ENCODE measurements around the gene MYOM3.

- TF ChIP-seq CTCF (IDR thresholded peaks at IDR 0.05) (no peak), POLR2A (IDR thresholded peaks at IDR 0.05) (no peak), POLR2AphosphoS5 (IDR thresholded peaks at IDR 0.05) (no peak)
Observed at GRCh38 chr1:24065304-24065703, 46.6 kb downstream of the MYOM3 start.

All from prostate gland (tissue), 2 donors.